SJCRH30 (cell line): ENCODE measurements around the gene URB2. TPM values are rescaled to one million over a fixed set of nuclear protein-coding genes. Genes with fewer than 3 reads are reported as not detected.
"Not testable (repeated sequence)": the region's sequence is repeated elsewhere in the genome, so short reads cannot be mapped to it uniquely, and the experiment has no call there.

Source experiments
- DNase-seq, 2 experiments: peaks; one replicate each; pipeline ENCODE4 v3.0.0-alpha.2; 2015 to 2020
- H3K27ac ChIP-seq: fragments of 250-450 bp; sonication (Bioruptor Pico); 2 replicates; pipeline ENCODE4 v1.5.1; 2020; ENCODE audit warnings: mild to moderate bottlenecking, moderate library complexity
- H3K27me3 ChIP-seq: fragments of 250-450 bp; sonication (Bioruptor Pico); 2 replicates; pipeline ENCODE4 v1.5.1; 2020; ENCODE audit warnings: mild to moderate bottlenecking, moderate library complexity
- H3K36me3 ChIP-seq: fragments of 250-450 bp; sonication (Bioruptor Pico); 2 replicates; pipeline ENCODE4 v1.5.1; 2020; ENCODE audit warnings: mild to moderate bottlenecking, moderate library complexity
- H3K4me1 ChIP-seq: fragments of 250-450 bp; sonication (Bioruptor Pico); 2 replicates; pipeline ENCODE4 v1.5.1; 2020; ENCODE audit warnings: mild to moderate bottlenecking, moderate library complexity
- H3K4me3 ChIP-seq: fragments of 250-450 bp; sonication (Bioruptor Pico); 2 replicates; pipeline ENCODE4 v1.5.1; 2020; ENCODE audit warnings: mild to moderate bottlenecking, moderate library complexity
- H3K9me3 ChIP-seq: fragments of 250-450 bp; sonication (Bioruptor Pico); replicated peaks from 2 replicates; pipeline ENCODE4 v1.5.1; 2020; ENCODE audit warnings: mild to moderate bottlenecking, moderate library complexity
- total RNA-seq: library from RNA; depleted of rRNA; stranded (reverse); fragments of >200 nt; shearing (Covaris generic); gene quantifications from 2 replicates; pipeline ENCODE4 v1.2.3, GENCODE V29; 2014; rRNA removed

Gene URB2
- total RNA-seq = 33.3 and 34.4 TPM in 2 replicates

- Histone ChIP-seq H3K36me3 (peaks cover 5% of the 10 kb centered on the region), H3K4me1 (peaks cover 5% of the 10 kb centered on the region; the same call in 1 of the 2 replicates), H3K27me3 (no peaks in the 10 kb centered on the region), H3K4me3 (peak within 1 kb of the TSS; percentile 98), H3K9me3 (no peaks in the 10 kb centered on the region), H3K27ac (peak within 1 kb of the TSS; percentile 65)
- peak; percentile 84 to 87 for DNase-seq
Measured at GRCh38 chr1:229625915-229626831, at the start of gene URB2, which contains the start of gene TAF5L. Gene URB2 (plus strand): TSS chr1:229626247. CDS start chr1:229627634, 1,387 bp downstream. Gene TAF5L (minus strand): TSS chr1:229626122. CDS start chr1:229614482, 11,640 bp downstream.

- Histone ChIP-seq H3K4me1 (no peaks in the 10 kb centered on the region; the same call in 1 of the 2 replicates), H3K36me3 (no peaks in the 10 kb centered on the region), H3K27me3 (no peaks in the 10 kb centered on the region), H3K4me3 (no peak overlapping the region), H3K9me3 (no peaks in the 10 kb centered on the region), H3K27ac (no peak overlapping the region)
- DNase-seq = no peak
Measured at GRCh38 chr1:229578168-229579058, 47.6 kb upstream of the URB2 start.

- DNase-seq = peak; percentile 32 to 60
- Histone ChIP-seq H3K27ac (no peak overlapping the region), H3K4me3 (peak overlapping the region; percentile 18; the same call in 1 of the 2 replicates), H3K4me1 (no peaks in the 10 kb centered on the region; the same call in 1 of the 2 replicates), H3K27me3 (no peaks in the 10 kb centered on the region), H3K36me3 (no peaks in the 10 kb centered on the region), H3K9me3 (no peaks in the 10 kb centered on the region)
Measured at GRCh38 chr1:229579059-229579673, 46.9 kb upstream of the URB2 start.

- no peaks in the 10 kb centered on the region for H3K27me3 ChIP-seq
- H3K27ac ChIP-seq = no peak overlapping the region
- no peak overlapping the region for H3K4me3 ChIP-seq
- no peaks in the 10 kb centered on the region for H3K9me3 ChIP-seq
- no peak for DNase-seq
- H3K36me3 ChIP-seq = no peaks in the 10 kb centered on the region
- H3K4me1 ChIP-seq = no peaks in the 10 kb centered on the region; the same call in 1 of the 2 replicates
Measured at GRCh38 chr1:229581485-229581884, 44.6 kb upstream of the URB2 start.

GRCh38 chr1:229582011-229582694 is 43.9 kb upstream of the URB2 start:
- H3K27me3 ChIP-seq = no peaks in the 10 kb centered on the region
- H3K4me1 ChIP-seq = no peaks in the 10 kb centered on the region; the same call in 1 of the 2 replicates
- H3K9me3 ChIP-seq = no peaks in the 10 kb centered on the region
- no peaks in the 10 kb centered on the region for H3K36me3 ChIP-seq
- no peak overlapping the region for H3K4me3 ChIP-seq
- no peak overlapping the region for H3K27ac ChIP-seq
- DNase-seq = no peak

- no peak for DNase-seq
- Histone ChIP-seq H3K27me3 (no peaks in the 10 kb centered on the region), H3K4me3 (no peak overlapping the region), H3K36me3 (no peaks in the 10 kb centered on the region), H3K27ac (no peak overlapping the region), H3K4me1 (no peaks in the 10 kb centered on the region; the same call in 1 of the 2 replicates), H3K9me3 (no peaks in the 10 kb centered on the region)
Measured at GRCh38 chr1:229582715-229583114, 43.3 kb upstream of the URB2 start.

GRCh38 chr1:229585338-229585737 is 40.7 kb upstream of the URB2 start:
- H3K9me3 ChIP-seq = no peaks in the 10 kb centered on the region
- H3K4me1 ChIP-seq = no peaks in the 10 kb centered on the region
- H3K36me3 ChIP-seq = no peaks in the 10 kb centered on the region
- no peak overlapping the region for H3K4me3 ChIP-seq
- no peak for DNase-seq
- H3K27me3 ChIP-seq = no peaks in the 10 kb centered on the region
- H3K27ac ChIP-seq = no peak overlapping the region

- Histone ChIP-seq H3K27me3 (no peaks in the 10 kb centered on the region), H3K9me3 (no peaks in the 10 kb centered on the region), H3K4me3 (no peak overlapping the region), H3K4me1 (no peaks in the 10 kb centered on the region), H3K27ac (no peak overlapping the region), H3K36me3 (peaks cover 8% of the 10 kb centered on the region)
- DNase-seq = no peak
Measured at GRCh38 chr1:229590119-229590518, 35.9 kb upstream of the URB2 start.

- Histone ChIP-seq H3K4me3 (no peak overlapping the region), H3K4me1 (no peaks in the 10 kb centered on the region), H3K27ac (no peak overlapping the region), H3K9me3 (no peaks in the 10 kb centered on the region), H3K36me3 (peaks cover 15% of the 10 kb centered on the region), H3K27me3 (no peaks in the 10 kb centered on the region)
- DNase-seq = no peak
Measured at GRCh38 chr1:229593800-229594199, 32.2 kb upstream of the URB2 start.

GRCh38 chr1:229594227-229595008 is 31.6 kb upstream of the URB2 start:
- no peaks in the 10 kb centered on the region for H3K27me3 ChIP-seq
- no peak for DNase-seq
- no peak overlapping the region for H3K4me3 ChIP-seq
- H3K36me3 ChIP-seq = peaks cover 15% of the 10 kb centered on the region
- no peaks in the 10 kb centered on the region for H3K9me3 ChIP-seq
- H3K4me1 ChIP-seq = no peaks in the 10 kb centered on the region
- no peak overlapping the region for H3K27ac ChIP-seq

GRCh38 chr1:229595876-229596275 is 30.2 kb upstream of the URB2 start:
- H3K9me3 ChIP-seq, H3K4me1 ChIP-seq, H3K27me3 ChIP-seq, H3K4me3 ChIP-seq, DNase-seq, H3K27ac ChIP-seq: not testable (repeated sequence)
- peaks cover 28% of the 10 kb centered on the region for H3K36me3 ChIP-seq

- Histone ChIP-seq H3K27me3 (no peaks in the 10 kb centered on the region), H3K4me3 (no peak overlapping the region), H3K36me3 (peaks cover 40% of the 10 kb centered on the region), H3K9me3 (no peaks in the 10 kb centered on the region), H3K4me1 (no peaks in the 10 kb centered on the region), H3K27ac (no peak overlapping the region)
- DNase-seq = no peak
Measured at GRCh38 chr1:229596925-229597699, 28.9 kb upstream of the URB2 start.

- Histone ChIP-seq H3K27ac (no peak overlapping the region), H3K9me3 (no peaks in the 10 kb centered on the region), H3K27me3 (no peaks in the 10 kb centered on the region), H3K4me1 (no peaks in the 10 kb centered on the region), H3K4me3 (no peak overlapping the region), H3K36me3 (peaks cover 41% of the 10 kb centered on the region)
- no peak for DNase-seq
Measured at GRCh38 chr1:229597877-229598276, 28.2 kb upstream of the URB2 start.
